Stimulated activated CD4-positive, alpha-beta T cell treated with anti-CD3 and anti-CD28 coated beads, Interleukin-4, amount 100 ng/mL, for 4 hours (primary cell): ENCODE results near the gene MOV10L1.

Experiments
- DNase-seq, 2 experiments: peaks; one replicate each; pipeline ENCODE4 v3.0.0-alpha.2; 2020

MOV10L1 gene

DNA sequence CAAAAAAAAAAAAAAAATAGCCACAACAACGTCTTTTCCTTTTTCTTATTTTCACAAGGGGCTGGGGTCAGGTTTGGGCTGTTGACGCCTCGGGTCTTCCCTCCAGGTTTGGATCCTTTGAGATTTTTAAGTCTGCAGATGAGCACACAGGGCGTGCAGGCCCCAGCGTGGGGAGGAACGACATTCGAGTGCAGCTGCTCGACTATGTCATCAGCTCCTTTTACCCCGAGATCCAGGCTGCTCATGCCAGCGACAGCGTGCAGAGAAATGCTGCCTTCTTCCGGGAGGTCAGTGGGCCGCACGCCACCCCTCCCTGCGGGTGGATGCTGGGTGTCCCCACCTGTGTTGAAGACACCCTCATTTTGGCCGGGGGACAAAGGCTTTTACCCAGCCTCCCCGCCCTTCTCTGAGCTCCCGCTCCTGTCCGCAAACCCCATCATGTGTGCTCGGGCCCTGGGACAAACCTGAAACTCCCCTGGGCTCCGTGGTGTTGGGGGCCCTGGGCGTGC is 118.7 kb downstream of the MOV10L1 start:
- DNase-seq, result no peak

DNA sequence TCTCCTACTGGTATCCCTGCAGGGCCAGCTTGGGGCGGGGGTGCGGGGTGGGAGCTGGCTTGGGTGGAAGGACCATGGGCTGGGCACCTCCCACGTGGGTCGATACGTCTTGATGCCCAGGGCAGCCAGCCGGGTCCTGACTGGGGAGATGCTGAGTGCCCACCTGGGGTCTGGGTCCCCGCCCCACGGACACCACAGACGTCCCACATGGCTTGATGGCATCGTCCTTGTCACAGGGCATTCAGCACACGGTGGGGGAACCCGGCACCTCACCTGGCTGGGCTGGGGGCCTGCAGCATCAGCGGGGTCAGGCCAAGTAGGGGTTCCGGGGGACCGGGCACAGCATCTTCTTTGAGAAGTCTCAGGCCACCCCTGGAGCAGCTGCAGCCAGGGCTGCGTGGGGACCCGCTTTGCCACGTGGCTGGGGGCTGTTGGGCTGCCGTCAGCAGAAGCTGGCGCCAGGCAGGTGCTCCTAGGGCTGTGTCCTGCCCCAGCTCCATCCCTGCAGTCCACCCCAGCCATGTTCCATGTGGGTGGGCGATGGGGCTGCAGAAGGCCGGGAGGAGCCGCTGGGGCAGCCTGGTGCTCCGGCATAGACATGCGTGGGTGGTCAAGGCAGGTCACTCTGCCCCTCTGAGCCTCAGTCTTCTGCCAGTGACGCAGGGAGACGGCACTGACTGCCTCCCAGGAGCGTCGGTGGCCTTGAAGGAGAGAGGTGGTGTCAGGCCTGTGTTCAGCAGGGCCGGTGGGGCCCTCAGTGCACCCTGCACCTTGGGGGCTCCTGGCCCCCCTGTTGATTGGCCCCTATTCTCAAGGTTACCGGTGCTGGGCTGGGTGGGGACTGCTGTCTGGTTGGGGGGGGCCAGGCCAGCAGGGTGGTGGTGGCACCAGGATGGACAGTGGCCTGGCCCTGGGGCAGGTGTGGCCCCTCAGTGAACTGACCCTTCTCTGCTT is 119.4 kb downstream of the MOV10L1 start:
- DNase-seq, result no peak

DNA sequence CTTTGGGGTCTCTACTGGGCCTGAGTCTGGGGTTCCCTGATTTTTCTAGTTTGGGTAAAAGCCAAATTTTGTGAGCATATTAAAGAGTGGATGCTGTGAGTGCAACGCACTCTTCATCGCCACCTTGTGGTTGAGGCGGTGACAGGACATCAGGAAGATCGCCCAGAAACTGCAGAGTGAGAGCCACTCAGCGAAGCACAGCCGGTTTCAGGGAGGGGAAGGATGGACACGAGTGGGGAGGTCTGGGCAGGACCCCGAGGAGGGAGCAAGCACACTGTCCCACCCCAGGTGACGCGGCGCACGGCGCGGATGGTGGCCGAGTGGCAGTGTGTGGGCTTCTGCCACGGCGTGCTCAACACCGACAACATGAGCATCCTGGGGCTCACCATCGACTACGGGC is 120.1 kb downstream of the MOV10L1 start:
- peak; percentile 60 to 68 for DNase-seq

DNA sequence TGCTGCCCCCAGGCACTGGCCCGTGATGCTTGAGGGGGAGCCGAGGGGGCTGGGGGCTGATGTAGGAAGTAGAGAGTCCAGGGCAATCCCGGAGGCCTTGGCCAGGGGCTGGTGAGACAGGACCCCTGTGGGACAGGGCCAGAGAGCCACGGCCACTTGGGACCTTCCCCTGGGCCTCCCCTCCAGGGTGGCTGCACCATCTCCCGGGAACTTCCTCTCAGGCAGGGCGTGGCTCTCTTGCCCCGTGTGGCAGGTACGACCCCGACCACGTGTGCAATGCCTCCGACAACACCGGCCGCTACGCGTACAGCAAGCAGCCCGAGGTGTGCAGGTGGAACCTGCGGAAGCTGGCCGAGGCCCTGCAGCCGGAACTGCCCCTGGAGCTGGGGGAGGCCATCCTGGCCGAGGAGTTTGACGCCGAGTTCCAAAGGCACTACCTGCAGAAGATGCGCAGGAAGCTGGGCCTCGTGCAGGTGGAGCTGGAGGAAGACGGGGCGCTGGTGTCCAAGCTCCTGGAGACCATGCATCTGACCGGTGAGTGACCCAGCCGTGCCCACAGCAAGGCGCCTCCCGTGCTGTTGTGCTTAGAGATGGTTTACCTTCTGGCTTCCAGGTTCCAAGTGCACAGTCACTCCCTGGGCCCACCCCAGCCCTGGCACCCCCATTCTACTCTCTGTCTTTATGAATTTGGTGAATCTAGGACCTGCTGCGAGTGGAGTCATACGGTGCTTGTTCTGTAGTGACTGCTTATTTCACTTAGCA is 120.8 kb downstream of the MOV10L1 start:
- no peak for DNase-seq

DNA sequence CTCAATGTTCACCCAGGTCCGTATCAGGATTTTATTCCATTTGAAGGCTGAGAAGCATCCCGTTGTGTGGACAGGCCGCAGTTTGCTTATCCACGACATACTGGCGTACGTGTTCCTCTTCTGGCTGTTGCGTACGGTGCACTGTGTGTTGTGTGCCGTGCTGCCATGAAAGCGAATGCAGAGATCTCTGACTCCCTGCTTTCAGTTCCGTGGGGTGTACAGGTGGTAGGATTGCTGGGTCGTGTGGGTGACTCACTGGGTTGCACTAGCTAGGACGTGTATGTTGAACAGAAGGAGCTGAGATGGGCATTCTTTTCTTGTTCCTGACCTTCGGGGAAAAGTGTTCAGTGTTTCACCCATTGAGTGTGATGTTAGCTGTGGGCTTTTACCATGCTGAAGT is 121.3 kb downstream of the MOV10L1 start:
- no peak for DNase-seq
